Astrocyte (in vitro differentiated cells and primary cell): ENCODE results near the gene PM20D2. TPM values are rescaled to one million over a fixed set of nuclear protein-coding genes. Genes with fewer than 3 reads are reported as not detected.

Source experiments
- DNase-seq: peaks from one replicate; pipeline ENCODE4 v3.0.0-alpha.2; 2010; ENCODE audit warnings: low read depth
- FAIRE-seq: peaks from 2 replicates; lab custom pipeline; 2011; peaks lifted over from hg19 to GRCh38; lab: Jason Lieb, UNC
- H2AFZ ChIP-seq: 2 replicates; pipeline ENCODE4 v1.6.0; 2012; ENCODE audit warnings: low read depth, low read length, inconsistent platforms
- H3K27ac ChIP-seq: 2 replicates; pipeline ENCODE4 v1.5.1; 2011; ENCODE audit warnings: low read depth, low read length, inconsistent platforms
- H3K27me3 ChIP-seq: 2 replicates; pipeline ENCODE4 v1.6.0; 2011; ENCODE audit warnings: low read length, inconsistent platforms; ENCODE audit not compliant: insufficient read depth
- H3K36me3 ChIP-seq: 2 replicates; pipeline ENCODE4 v1.5.1; 2011; ENCODE audit warnings: low read length, inconsistent platforms; ENCODE audit not compliant: insufficient read depth
- H3K4me1 ChIP-seq: 2 replicates; pipeline ENCODE4 v1.5.1; 2011; ENCODE audit warnings: low read length, inconsistent platforms; ENCODE audit not compliant: insufficient read depth
- H3K4me2 ChIP-seq: 2 replicates; pipeline ENCODE4 v1.6.0; 2012; ENCODE audit warnings: low read length, inconsistent platforms
- H3K4me3 ChIP-seq: 2 replicates; pipeline ENCODE4 v1.5.1; 2011; ENCODE audit warnings: low read depth, mild to moderate bottlenecking, low read length, inconsistent platforms; ENCODE audit not compliant: insufficient read depth
- H3K79me2 ChIP-seq: 2 replicates; pipeline ENCODE4 v1.6.0; 2012; ENCODE audit warnings: mild to moderate bottlenecking, low read length, inconsistent platforms; ENCODE audit not compliant: insufficient read depth
- H3K9ac ChIP-seq: 2 replicates; pipeline ENCODE4 v1.6.0; 2012; ENCODE audit warnings: mild to moderate bottlenecking, low read length, inconsistent platforms
- H3K9me3 ChIP-seq: 2 replicates; pipeline ENCODE4 v1.5.1; 2012; ENCODE audit warnings: low read depth, mild to moderate bottlenecking, low read length, inconsistent platforms; ENCODE audit not compliant: insufficient read depth
- H4K20me1 ChIP-seq: 2 replicates; pipeline ENCODE4 v1.6.0; 2012; ENCODE audit warnings: low read length, inconsistent platforms; ENCODE audit not compliant: insufficient read depth
- H3K27ac Mint-ChIP-seq: one replicate; pipeline ENCODE4 v1.8.0; 2021; ENCODE audit warnings: mild to moderate bottlenecking, mixed read lengths; ENCODE audit not compliant: unreplicated experiment
- H3K27me3 Mint-ChIP-seq: one replicate; pipeline ENCODE4 v1.8.0; 2021; ENCODE audit warnings: low read depth, mixed read lengths; ENCODE audit not compliant: unreplicated experiment
- H3K36me3 Mint-ChIP-seq: one replicate; pipeline ENCODE4 v1.8.0; 2021; ENCODE audit warnings: low read depth, mixed read lengths; ENCODE audit not compliant: unreplicated experiment
- H3K4me1 Mint-ChIP-seq: one replicate; pipeline ENCODE4 v1.8.0; 2021; ENCODE audit warnings: low read depth, mixed read lengths; ENCODE audit not compliant: unreplicated experiment
- H3K4me3 Mint-ChIP-seq: one replicate; pipeline ENCODE4 v1.8.0; 2021; ENCODE audit warnings: mild to moderate bottlenecking, moderate library complexity, mixed read lengths; ENCODE audit not compliant: unreplicated experiment
- H3K9me3 Mint-ChIP-seq: one replicate; pipeline ENCODE4 v1.8.0; 2021; ENCODE audit warnings: mild to moderate bottlenecking, mixed read lengths; ENCODE audit not compliant: unreplicated experiment
- CTCF ChIP-seq: IDR thresholded peaks from 2 replicates; pipeline ENCODE4 v1.5.1; 2011; ENCODE audit warnings: low read depth, mild to moderate bottlenecking, inconsistent platforms, low read length, moderate library complexity; ENCODE audit not compliant: insufficient read depth
- EZH2 ChIP-seq: IDR thresholded peaks from 2 replicates; pipeline ENCODE4 v1.6.1; 2012; ENCODE audit warnings: mild to moderate bottlenecking, low read length, inconsistent platforms; ENCODE audit not compliant: insufficient read depth
- total RNA-seq: library from RNA; stranded (reverse); gene quantifications from 2 replicates; pipeline ENCODE4 v1.2.1, GENCODE V29; 2021

The PM20D2 gene
- total RNA-seq, 1 donor from 2014 or later: 10.4 TPM

- no peak for FAIRE-seq
Observed at GRCh38 chr6:89199579-89199978, 53.7 kb downstream of the PM20D2 start.

GRCh38 chr6:89200706-89201215, 54.9 kb downstream of the PM20D2 start:
- FAIRE-seq (no peak), DNase-seq (no peak)
- H3K36me3 Mint-ChIP-seq: peaks cover 3% of the 10 kb centered on the region

More at GRCh38 chr6:89199579-89199978, 53.7 kb downstream of the PM20D2 start:
- Mint-ChIP-seq H3K4me3 (no peak overlapping the region), H3K27ac (no peak overlapping the region), H3K36me3 (peaks cover 3% of the 10 kb centered on the region), H3K9me3 (peaks cover 5% of the 10 kb centered on the region), H3K27me3 (peaks cover 14% of the 10 kb centered on the region), H3K4me1 (no peaks in the 10 kb centered on the region)
- H3K4me3 ChIP-seq: no peak overlapping the region
- H2AFZ ChIP-seq: no peak overlapping the region
- no peaks in the 10 kb centered on the region for H4K20me1 ChIP-seq
- no peak for TF ChIP-seq EZH2
- TF ChIP-seq CTCF: no peak
- no peaks in the 10 kb centered on the region for H3K27me3 ChIP-seq
- no peaks in the 10 kb centered on the region for H3K9me3 ChIP-seq
- H3K4me2 ChIP-seq: no peak overlapping the region
- DNase-seq: no peak
- no peaks in the 10 kb centered on the region for H3K79me2 ChIP-seq
- no peak overlapping the region for H3K9ac ChIP-seq
- no peak overlapping the region for H3K27ac ChIP-seq
- H3K4me1 ChIP-seq: no peaks in the 10 kb centered on the region
- no peaks in the 10 kb centered on the region for H3K36me3 ChIP-seq

More at GRCh38 chr6:89200706-89201215, 54.9 kb downstream of the PM20D2 start:
- TF ChIP-seq EZH2 (no peak), CTCF (no peak)
- Histone ChIP-seq H3K27ac (no peak overlapping the region), H3K4me2 (no peak overlapping the region), H3K9ac (no peak overlapping the region), H3K79me2 (no peaks in the 10 kb centered on the region), H3K4me3 (no peak overlapping the region), H3K27me3 (no peaks in the 10 kb centered on the region), H4K20me1 (no peaks in the 10 kb centered on the region), H3K36me3 (no peaks in the 10 kb centered on the region), H3K9me3 (no peaks in the 10 kb centered on the region), H2AFZ (no peak overlapping the region), H3K4me1 (no peaks in the 10 kb centered on the region)
- Mint-ChIP-seq H3K9me3 (no peaks in the 10 kb centered on the region), H3K4me1 (no peaks in the 10 kb centered on the region), H3K27ac (no peak overlapping the region), H3K4me3 (no peak overlapping the region), H3K27me3 (peaks cover 15% of the 10 kb centered on the region)
